Activated T-cell treated with anti-CD3 and anti-CD28 coated beads, Interleukin-2, amount 50 U/mL, for 48 hours (primary cell): ENCODE results near the gene SEC61B.
A peak's percentile ranks its signal among the peaks of the same experiment; 100 is the strongest.
"Not testable (repeated sequence)": the region's sequence is repeated elsewhere in the genome, so short reads cannot be mapped to it uniquely, and the experiment has no call there.

Experiments used
- DNase-seq, 2 experiments: peaks; one replicate each; pipeline ENCODE4 v3.0.0-alpha.2; 2020

The SEC61B gene

GRCh38 chr9:99192786-99193465 is 29.2 kb upstream of the SEC61B start:
- no peak for DNase-seq

GRCh38 chr9:99193466-99193821 is 28.6 kb upstream of the SEC61B start:
- DNase-seq = no peak

GRCh38 chr9:99196484-99196883 is 25.6 kb upstream of the SEC61B start:
- DNase-seq = not testable (repeated sequence)

GRCh38 chr9:99197124-99197630 is 24.9 kb upstream of the SEC61B start:
- no peak for DNase-seq

GRCh38 chr9:99197987-99198386 is 24.1 kb upstream of the SEC61B start:
- no peak for DNase-seq

GRCh38 chr9:99199938-99200539 is 22.0 kb upstream of the SEC61B start:
- no peak for DNase-seq

GRCh38 chr9:99201603-99202002 is 20.5 kb upstream of the SEC61B start:
- no peak for DNase-seq

- no peak for DNase-seq
Observed at GRCh38 chr9:99210572-99210971, 11.5 kb upstream of the SEC61B start.

- DNase-seq = no peak
Observed at GRCh38 chr9:99211746-99212145, 10.3 kb upstream of the SEC61B start.

GRCh38 chr9:99213197-99213596 is 8.9 kb upstream of the SEC61B start:
- no peak for DNase-seq

- DNase-seq = no peak
Observed at GRCh38 chr9:99216073-99216472, 6.0 kb upstream of the SEC61B start.

GRCh38 chr9:99220011-99220410 is 2.1 kb upstream of the SEC61B start:
- DNase-seq = no peak

- DNase-seq = no peak
Observed at GRCh38 chr9:99221266-99221620, 839 bp upstream of the SEC61B start.

- DNase-seq = no peak
Observed at GRCh38 chr9:99222416-99223270, 561 bp downstream of the SEC61B start.

GRCh38 chr9:99224445-99224844 is 2.4 kb downstream of the SEC61B start:
- DNase-seq = no peak

GRCh38 chr9:99226054-99226453 is 4.0 kb downstream of the SEC61B start:
- DNase-seq = no peak

- no peak for DNase-seq
Observed at GRCh38 chr9:99230206-99230605, 8.1 kb downstream of the SEC61B start.

- DNase-seq = peak; percentile 57 to 58
Observed at GRCh38 chr9:99231711-99232110, 9.6 kb downstream of the SEC61B start.

- DNase-seq = no peak
Observed at GRCh38 chr9:99234618-99235017, 12.5 kb downstream of the SEC61B start.

- no peak for DNase-seq
Observed at GRCh38 chr9:99235069-99235468, 13.0 kb downstream of the SEC61B start.

- peak in 1 of 2 experiments; percentile 37 for DNase-seq
Observed at GRCh38 chr9:99235926-99236634, 14.0 kb downstream of the SEC61B start.

GRCh38 chr9:99237356-99237755 is 15.3 kb downstream of the SEC61B start:
- DNase-seq = no peak

- DNase-seq = not testable (repeated sequence)
Observed at GRCh38 chr9:99237849-99238248, 15.8 kb downstream of the SEC61B start.
